ENCODE results near the gene MSI1. TPM values are rescaled to one million over a fixed set of nuclear protein-coding genes. Genes with fewer than 3 reads are reported as not detected.

Gene MSI1
- total and polyA plus RNA-seq, 2 donors (not counting 1 experiment from before 2014, with no cell fraction given) = not detected

- Histone ChIP-seq H3K27ac (ENCODE audit: insufficient read depth, low read length) (no peak overlapping the region), H3K4me1 (ENCODE audit: control insufficient read depth, extremely low read depth, insufficient read depth, low read length) (no peaks in the 10 kb centered on the region), H3K27me3 (ENCODE audit: control insufficient read depth, insufficient read depth, low read length) (peaks cover 14% of the 10 kb centered on the region), H4K20me1 (ENCODE audit: control insufficient read depth, extremely low read depth, insufficient read depth, low read length) (no peaks in the 10 kb centered on the region), H3K9me3 (ENCODE audit: control insufficient read depth, insufficient read depth, low read depth, low read length) (no peaks in the 10 kb centered on the region), H2AFZ (ENCODE audit: low read length) (no peak overlapping the region), H3K4me3 (replicated peaks in 1 of 4; ENCODE audit: control extremely low read depth in 1 of 4, insufficient read depth in 1 of 4, low read depth in 3 of 4, low read length in 4 of 4) (no peak overlapping the region), H3K4me2 (ENCODE audit: extremely low read depth, insufficient read depth, low read length) (no peak overlapping the region), H3K9ac (ENCODE audit: insufficient read depth, low read length) (no peak overlapping the region), H3K36me3 (ENCODE audit: control insufficient read depth, insufficient read depth, low read length) (no peaks in the 10 kb centered on the region), H3K79me2 (ENCODE audit: control insufficient read depth, insufficient read depth, low read length) (no peaks in the 10 kb centered on the region)
- no peak for DNase-seq (ENCODE audit: low read depth in 2 of 2)
- no peak for TF ChIP-seq CTCF (conservative IDR thresholded peaks at IDR 0.05 in 1 of 2, IDR thresholded peaks at IDR 0.05 in 1 of 2; ENCODE audit: low read depth in 1 of 2, low read length in 2 of 2)
- TF ChIP-seq EZH2 (IDR thresholded peaks at IDR 0.05; ENCODE audit: low read length, missing control alignments) = no peak
These were observed 19.9 kb upstream of the MSI1 start for GRCh38 chr12:120388691-120389481.

DNA sequence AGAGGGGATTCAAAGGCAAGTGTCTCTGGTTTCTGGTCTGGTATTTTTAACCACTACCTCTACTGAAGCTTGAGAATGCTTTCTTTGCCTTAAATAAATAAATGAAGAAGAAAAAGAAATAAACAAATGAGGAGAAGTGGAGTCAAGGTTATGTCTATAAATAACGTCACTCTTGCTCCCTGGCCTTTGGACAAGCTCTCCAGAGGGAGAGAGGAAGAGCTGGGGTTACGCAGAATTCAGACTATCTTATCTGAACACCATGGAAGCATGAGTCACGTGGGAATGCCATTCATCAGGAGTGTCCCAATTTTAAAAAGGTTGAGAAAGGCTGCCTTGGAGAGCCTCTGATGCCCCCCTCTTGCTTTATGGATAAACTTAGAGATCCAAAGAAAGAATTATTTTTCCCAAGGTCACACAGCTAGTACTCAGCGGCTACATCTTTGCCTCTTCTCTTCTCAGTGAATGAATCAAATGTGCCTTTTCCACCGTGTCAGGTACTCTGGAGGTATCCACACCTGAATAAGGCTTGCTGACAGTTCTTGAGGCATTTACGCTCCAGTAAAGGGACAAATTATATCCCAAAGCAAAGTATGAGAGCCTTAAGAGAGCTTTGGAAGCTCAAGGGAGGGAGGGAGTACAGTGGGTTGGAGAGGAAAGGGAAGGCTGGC, 12.9 kb upstream of the MSI1 start:
- Histone ChIP-seq H3K36me3 (ENCODE audit: control insufficient read depth, insufficient read depth, low read length) (no peaks in the 10 kb centered on the region), H3K4me2 (ENCODE audit: extremely low read depth, insufficient read depth, low read length) (no peak overlapping the region), H3K4me3 (replicated peaks in 1 of 4; ENCODE audit: control extremely low read depth in 1 of 4, insufficient read depth in 1 of 4, low read depth in 3 of 4, low read length in 4 of 4) (no peak overlapping the region), H3K4me1 (ENCODE audit: control insufficient read depth, extremely low read depth, insufficient read depth, low read length) (no peaks in the 10 kb centered on the region), H3K9me3 (ENCODE audit: control insufficient read depth, insufficient read depth, low read depth, low read length) (no peaks in the 10 kb centered on the region), H3K27ac (ENCODE audit: insufficient read depth, low read length) (no peak overlapping the region), H2AFZ (ENCODE audit: low read length) (no peak overlapping the region), H3K79me2 (ENCODE audit: control insufficient read depth, insufficient read depth, low read length) (no peaks in the 10 kb centered on the region), H3K27me3 (ENCODE audit: control insufficient read depth, insufficient read depth, low read length) (peaks cover 6% of the 10 kb centered on the region), H4K20me1 (ENCODE audit: control insufficient read depth, extremely low read depth, insufficient read depth, low read length) (no peaks in the 10 kb centered on the region), H3K9ac (ENCODE audit: insufficient read depth, low read length) (no peak overlapping the region)
- DNase-seq (ENCODE audit: low read depth in 2 of 2) = peak; percentile 63 to 71
- no peak for TF ChIP-seq CTCF (conservative IDR thresholded peaks at IDR 0.05 in 1 of 2, IDR thresholded peaks at IDR 0.05 in 1 of 2; ENCODE audit: low read depth in 1 of 2, low read length in 2 of 2)
- no peak for TF ChIP-seq EZH2 (IDR thresholded peaks at IDR 0.05; ENCODE audit: low read length, missing control alignments)

DNA sequence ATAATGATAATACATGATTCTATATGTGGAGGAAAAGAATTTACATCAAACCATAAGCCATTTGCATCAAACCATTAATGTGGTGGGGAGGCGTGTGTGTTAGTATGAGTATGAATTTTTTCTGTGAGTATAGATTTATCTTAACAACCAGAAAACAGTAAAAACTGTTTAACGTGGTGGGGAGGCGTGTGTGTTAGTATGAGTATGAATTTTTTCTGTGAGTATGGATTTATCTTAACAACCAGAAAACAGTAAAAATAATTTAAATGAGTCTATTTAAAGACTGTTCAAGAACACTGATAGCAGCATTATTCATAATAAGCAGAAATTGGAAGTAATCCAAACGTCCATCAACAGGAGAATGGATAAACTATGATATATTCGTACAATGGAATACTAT, 9.1 kb upstream of the MSI1 start:
- H3K27me3 ChIP-seq (ENCODE audit: control insufficient read depth, insufficient read depth, low read length) = peaks cover 15% of the 10 kb centered on the region
- H3K36me3 ChIP-seq (ENCODE audit: control insufficient read depth, insufficient read depth, low read length) = no peaks in the 10 kb centered on the region
- H3K27ac ChIP-seq (ENCODE audit: insufficient read depth, low read length) = no peak overlapping the region
- no peaks in the 10 kb centered on the region for H3K79me2 ChIP-seq (ENCODE audit: control insufficient read depth, insufficient read depth, low read length)
- H2AFZ ChIP-seq (ENCODE audit: low read length) = no peak overlapping the region
- no peaks in the 10 kb centered on the region for H3K4me1 ChIP-seq (ENCODE audit: control insufficient read depth, extremely low read depth, insufficient read depth, low read length)
- TF ChIP-seq EZH2 (IDR thresholded peaks at IDR 0.05; ENCODE audit: low read length, missing control alignments) = no peak
- TF ChIP-seq CTCF (conservative IDR thresholded peaks at IDR 0.05 in 1 of 2, IDR thresholded peaks at IDR 0.05 in 1 of 2; ENCODE audit: low read depth in 1 of 2, low read length in 2 of 2) = no peak
- no peak overlapping the region for H3K4me2 ChIP-seq (ENCODE audit: extremely low read depth, insufficient read depth, low read length)
- H3K9me3 ChIP-seq (ENCODE audit: control insufficient read depth, insufficient read depth, low read depth, low read length) = no peaks in the 10 kb centered on the region
- H3K9ac ChIP-seq (ENCODE audit: insufficient read depth, low read length) = no peak overlapping the region
- DNase-seq (ENCODE audit: low read depth in 2 of 2) = no peak
- H4K20me1 ChIP-seq (ENCODE audit: control insufficient read depth, extremely low read depth, insufficient read depth, low read length) = no peaks in the 10 kb centered on the region
- no peak overlapping the region for H3K4me3 ChIP-seq (replicated peaks in 1 of 4; ENCODE audit: control extremely low read depth in 1 of 4, insufficient read depth in 1 of 4, low read depth in 3 of 4, low read length in 4 of 4)
